Ovary (tissue), 3 donors: ENCODE measurements around the gene ZNF768.

Experiments used
- CTCF ChIP-seq, 3 donors: fragments of 450-650 bp in 2 of 3; fragments of 200-600 bp in 1 of 3; IDR thresholded peaks; one replicate each; pipeline versions ENCODE4 v1.5.1 to v1.8.0; 2016 to 2022; ENCODE audit warnings: antibody characterized with exemption in 3 of 3, mild to moderate bottlenecking in 1 of 3
- POLR2A ChIP-seq: fragments of 450-650 bp; IDR thresholded peaks from one replicate; pipeline ENCODE4 v1.6.1; 2017; ENCODE audit warnings: antibody characterized with exemption, mild to moderate bottlenecking, moderate library complexity
- donor health status: DM: no; HTN: no; CAD: no.

- TF ChIP-seq CTCF (IDR thresholded peaks at IDR 0.05) (no peak), POLR2A (no peak)
These were observed 17.1 kb downstream of the ZNF768 start for GRCh38 chr16:30509081-30509765.
